DND-41 (cell line): ENCODE data around the gene DRD3.

Experiments
- CTCF ChIP-seq: IDR thresholded peaks from 2 replicates; pipeline ENCODE4 v1.5.1; 2012; ENCODE audit warnings: borderline replicate concordance, low read length, moderate library complexity, mild to moderate bottlenecking; ENCODE audit not compliant: poor library complexity, severe bottlenecking; ENCODE audit errors: extremely low read depth
- EZH2 ChIP-seq: IDR thresholded peaks from 3 replicates; pipeline ENCODE4 v1.6.1; 2012; ENCODE audit warnings: borderline replicate concordance, low read depth, mild to moderate bottlenecking, moderate library complexity, low read length, inconsistent platforms; ENCODE audit not compliant: severe bottlenecking

GRCh38 chr3:114217266-114217665, 38.4 kb upstream of the DRD3 start:
- TF ChIP-seq CTCF: no peak
- no peak for TF ChIP-seq EZH2
